HG03571 (cell line): Measurements from ENCODE around the gene RAB44.
A peak's percentile ranks its signal among the peaks of the same experiment; 100 is the strongest.

ENCODE experiments used
- ATAC-seq: cut with Tn5 transposase; IDR thresholded peaks from one replicate; pipeline ENCODE4 v1.9.1; 2021; ENCODE audit not compliant: unreplicated experiment

The RAB44 gene

DNA sequence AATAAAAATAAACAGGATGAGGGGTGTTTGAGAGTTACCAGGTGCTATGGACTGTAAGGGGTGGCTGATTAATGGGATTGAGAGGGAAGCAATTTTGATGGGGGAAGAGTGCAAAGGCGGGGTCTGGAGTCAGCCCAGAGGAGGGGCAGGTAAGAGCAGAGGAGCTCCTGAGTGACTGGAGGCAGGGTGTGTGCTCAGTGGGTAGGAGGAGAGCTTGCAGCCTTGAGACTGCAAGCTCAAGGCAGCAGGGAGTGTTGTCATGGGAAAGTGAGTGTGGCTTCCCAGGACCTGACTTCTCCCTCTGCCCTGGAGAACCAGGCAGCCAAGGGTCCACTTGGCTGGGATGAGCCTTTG lies 54.2 kb downstream of the RAB44 start:
- ATAC-seq, result no peak

DNA sequence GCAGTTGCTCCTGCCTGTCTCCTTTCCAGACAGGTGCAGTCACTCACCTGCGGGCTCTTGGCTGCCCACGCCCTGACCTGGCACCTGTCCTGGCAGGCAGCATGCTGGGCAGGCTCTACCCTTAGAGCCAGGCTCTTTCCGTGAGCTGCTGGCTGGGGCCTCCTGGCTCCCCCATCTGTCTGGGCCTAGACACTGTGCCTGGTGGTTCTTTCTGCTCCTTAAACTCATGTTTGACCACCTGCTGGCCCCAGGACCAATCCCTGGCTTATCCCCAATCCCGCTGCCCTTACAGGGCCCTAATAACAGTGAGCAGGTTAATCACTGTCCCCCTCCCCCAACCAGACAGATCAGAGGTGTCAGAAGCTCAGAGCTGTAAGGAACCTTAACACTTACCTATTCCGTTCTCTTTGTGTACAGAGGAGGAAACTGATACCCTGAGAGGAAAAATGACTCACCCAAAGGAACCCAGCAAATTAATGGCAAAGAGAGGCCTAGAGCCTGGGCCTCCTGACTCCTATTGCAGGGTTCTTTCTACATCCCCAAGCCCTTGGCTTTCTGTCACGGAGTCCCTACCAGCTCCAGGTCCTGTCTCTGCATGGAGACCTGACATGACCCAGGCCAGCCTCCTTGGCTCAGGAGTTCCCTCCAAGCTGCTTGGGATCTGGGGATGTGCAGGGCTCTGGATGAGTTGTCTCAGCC lies 54.7 kb downstream of the RAB44 start:
- no peak for ATAC-seq

DNA sequence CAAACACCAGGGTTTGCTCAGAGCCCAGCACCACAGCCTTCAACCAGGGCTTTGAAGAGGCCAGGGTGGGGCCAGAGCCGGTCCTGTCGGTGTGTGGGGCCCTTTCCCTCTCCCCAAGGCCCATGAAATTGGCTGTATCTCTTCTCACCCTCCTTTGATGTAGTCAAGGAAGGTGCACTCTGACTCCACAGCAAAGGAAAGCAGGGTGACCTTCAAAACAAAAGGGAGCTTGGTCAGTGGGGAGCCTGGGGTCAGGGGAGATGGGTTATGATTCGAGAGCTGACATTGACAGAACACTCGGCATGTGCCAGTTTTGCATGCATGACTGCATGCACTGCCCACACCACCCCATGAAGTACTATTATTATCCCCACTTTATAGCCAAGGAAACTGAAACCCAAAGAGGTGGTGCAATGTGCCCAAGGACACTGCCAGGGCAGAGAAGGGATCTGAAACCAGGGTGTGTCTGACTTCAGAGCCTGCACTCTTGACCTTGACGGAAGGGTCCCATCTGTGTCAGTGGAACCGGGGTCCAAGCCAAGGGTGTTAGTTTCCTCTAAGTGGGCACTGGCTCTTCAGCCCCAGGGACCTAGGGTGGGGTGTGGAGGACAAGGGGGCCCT lies 55.4 kb downstream of the RAB44 start:
- no peak for ATAC-seq

DNA sequence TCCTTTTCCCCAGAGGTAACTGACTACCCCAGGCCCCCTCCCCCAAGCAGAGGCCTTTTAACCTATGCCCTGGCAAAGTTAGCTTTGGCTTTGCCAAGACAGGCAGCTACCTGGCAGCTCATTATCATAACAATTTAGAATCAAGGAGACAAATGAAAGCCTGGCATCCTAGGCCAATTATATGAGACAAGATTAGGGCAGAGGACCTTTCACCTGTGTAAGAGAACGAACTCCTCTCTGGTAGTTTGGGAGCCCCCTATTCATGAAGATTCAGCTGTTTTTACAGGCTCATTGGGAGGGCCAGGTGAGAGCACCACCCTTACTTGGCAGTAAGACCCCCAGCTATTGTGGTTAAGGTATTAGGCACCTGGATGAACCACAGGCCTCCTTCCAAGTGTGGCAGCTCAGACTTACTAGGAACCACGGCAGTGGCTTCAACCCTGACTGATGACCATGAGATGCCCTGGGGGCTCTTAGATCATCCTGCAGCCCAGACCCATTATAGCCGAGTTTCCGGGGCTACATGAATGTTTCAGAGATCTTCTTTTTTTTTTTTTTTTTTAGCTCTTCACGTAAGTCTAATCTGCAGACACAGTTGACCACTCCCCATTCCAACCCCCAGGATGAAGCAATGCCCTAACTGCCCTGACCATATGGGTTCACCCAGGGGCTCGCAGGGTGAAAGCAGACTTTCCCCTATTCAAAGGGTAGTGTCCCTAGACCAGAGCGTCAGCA lies 56.2 kb downstream of the RAB44 start:
- no peak for ATAC-seq

DNA sequence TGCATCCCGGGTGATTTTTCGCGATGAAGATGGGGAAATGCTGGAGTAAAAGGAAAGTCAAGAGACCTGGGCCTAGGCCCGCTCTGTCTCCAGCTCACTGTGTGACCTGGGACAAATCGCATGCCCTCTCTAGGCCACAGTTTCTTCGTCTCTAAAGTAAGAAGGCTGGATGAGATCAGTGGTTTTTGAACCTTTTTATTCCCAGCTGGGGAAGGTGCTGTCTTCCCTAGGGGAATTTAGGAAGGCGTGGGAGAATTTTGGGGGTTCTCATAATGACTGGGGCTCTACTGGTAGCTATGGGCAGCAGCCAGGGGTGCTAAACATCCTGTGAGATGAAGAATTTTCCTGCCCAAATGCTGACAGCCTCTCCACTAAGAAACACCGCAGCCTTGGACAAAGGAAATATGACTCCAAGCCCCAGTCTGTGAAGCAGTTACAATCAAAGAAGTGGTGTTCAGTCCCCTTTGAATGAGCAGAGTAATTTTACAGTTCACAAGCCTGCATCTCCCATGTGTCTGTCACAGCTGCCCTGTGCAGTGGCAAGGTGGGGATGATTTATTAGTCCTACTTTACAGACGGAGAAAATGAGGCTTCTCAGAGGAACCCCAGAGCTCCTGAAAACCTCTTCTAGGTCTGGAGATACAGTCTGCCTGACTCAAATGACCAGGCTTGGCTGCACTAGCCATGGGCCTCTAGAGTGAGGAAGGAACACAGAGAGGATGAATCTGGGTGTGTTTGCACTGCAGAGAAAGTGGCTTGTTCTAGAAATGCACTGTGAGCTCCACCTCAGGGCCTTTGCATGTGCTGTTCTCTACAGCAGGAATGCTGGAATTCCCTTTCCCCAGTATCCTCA lies 57.2 kb downstream of the RAB44 start:
- ATAC-seq, result no peak

DNA sequence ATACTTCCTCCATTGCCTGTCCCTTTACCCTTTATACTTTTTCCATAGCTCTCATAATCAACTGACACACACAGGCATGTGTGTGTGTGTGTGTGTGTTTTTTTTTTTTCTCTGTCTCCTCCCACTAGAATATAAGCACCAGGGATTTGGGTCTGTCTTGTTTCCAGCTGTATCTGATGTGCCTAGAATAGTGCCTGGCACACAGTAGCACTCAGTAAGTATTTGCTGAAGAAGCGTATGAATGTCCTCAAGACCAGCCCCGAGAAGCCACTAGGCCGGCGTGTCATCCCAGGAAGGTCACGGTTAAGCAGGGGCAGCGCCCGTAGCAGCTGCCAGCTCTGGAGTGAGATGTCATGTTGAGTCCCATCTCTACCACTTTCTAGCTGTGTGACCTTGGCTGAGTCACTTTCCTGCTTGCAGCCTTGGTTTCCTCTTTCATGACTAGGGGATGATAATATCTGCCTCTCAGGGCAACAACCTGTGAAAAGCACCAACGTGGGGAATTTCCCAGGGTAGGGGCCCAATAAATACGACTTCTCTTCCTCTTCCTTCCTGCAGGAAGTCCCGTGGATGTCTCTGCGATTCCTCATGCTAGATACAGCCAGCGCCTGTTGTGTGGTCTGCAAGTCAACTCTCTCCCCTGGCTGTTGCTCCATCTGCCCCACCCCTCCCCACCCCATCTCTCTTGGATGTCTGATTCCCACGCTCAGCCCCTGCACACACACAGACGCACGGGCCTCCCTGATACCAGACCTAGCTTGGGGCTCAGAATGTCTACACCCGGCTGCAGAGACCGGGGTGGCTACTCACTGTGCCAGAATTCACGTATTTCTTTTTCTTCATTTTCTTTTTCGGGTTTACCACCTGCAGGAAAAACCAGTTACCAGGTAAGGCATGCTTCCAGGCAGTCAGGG lies 58.1 kb downstream of the RAB44 start:
- ATAC-seq, result no peak

DNA sequence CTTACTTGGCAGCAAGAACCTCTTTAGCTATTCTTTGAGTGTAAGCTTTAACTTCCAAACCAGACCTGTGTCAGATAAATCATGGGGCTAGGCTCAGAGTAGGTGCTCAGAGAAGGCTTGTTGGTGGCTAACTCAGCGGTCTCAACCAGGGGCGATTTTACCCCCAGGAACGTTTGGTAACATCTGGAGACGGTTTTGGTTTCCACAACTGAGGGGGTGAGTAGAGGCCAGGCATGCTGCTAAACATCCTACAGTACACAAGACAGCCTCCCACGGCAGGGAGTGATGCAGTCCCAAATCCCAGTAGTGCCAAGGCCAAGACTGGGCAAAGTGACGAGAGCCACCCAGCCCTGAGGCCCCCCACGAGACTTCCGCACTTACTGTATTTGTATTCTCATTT lies 59.2 kb downstream of the RAB44 start:
- ATAC-seq, result no peak

DNA sequence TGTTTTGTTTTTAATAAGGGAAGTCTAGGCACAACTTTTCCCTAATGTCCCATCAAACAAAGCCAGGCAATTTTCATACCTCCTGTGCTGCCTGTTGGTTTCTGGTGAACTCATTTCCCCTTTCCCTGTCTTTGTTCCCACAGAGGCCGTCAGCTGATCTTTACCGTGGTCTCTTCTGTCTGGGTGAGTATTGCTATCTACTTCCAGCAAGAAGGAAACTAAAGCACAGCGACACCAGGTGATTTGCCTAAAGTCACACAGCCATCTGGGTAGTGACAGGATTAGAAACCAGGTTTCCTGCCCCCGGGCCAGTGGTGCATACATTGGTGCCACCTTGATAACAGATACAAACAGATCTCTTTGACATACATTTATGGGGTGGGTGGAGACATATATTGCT lies 59.6 kb downstream of the RAB44 start:
- ATAC-seq, result no peak

DNA sequence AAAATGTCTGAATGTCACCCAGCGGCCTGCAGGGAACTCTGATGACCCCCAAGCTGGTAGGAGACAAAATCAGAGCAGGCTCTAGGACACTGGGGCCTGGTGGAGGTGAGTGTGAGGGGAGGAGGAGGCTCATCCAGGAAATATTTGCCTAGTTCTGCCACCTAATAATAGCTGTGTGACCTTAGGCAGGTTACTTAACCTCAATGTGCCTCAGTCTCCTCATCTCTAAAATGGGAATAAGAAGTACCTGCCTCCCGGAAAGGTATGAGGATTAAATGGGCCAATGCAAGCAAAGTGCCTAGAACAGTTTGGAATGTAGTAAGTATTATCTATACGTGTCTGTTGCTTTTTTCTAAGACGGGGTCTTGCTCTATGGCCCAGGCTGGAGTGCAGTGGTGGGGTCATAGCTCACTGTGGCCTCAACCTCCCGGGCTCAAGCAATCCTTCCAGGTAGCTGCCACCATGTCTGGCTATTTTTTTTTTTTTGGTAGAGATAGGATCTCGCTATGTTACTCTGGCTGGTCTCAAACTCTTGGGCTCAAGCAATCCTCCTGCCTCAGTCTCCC lies 60.4 kb downstream of the RAB44 start:
- ATAC-seq, result no peak

DNA sequence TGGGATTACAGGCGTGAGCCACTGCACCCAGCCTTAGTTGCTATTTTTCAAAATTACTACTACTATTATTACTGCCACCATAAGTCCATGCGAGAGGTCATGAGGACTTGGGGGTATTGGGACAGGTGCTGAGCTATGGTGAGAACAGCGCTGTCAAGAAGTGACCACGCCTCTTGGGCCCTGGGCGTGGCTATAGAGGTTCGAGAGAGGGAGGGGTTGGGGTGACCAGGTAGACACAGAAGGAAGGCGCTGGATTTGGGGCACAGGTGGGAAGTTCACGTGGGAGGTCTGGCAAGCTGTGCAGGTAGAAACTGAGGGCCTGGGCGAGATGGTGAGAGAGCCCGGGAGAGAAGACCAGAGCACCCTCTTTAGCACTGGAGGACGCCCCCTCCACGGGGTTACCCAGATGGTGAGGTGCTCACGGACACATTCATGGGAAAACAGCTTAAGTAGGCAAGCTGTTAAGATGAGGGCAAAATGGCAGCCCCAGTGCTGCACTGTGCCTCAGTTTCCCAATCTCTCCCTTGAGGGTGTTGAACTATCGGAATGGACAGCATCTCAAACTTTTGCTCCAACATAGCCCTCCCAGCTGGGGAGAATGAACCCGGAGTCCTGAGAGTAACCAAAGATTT lies 61.0 kb downstream of the RAB44 start:
- ATAC-seq, result no peak

DNA sequence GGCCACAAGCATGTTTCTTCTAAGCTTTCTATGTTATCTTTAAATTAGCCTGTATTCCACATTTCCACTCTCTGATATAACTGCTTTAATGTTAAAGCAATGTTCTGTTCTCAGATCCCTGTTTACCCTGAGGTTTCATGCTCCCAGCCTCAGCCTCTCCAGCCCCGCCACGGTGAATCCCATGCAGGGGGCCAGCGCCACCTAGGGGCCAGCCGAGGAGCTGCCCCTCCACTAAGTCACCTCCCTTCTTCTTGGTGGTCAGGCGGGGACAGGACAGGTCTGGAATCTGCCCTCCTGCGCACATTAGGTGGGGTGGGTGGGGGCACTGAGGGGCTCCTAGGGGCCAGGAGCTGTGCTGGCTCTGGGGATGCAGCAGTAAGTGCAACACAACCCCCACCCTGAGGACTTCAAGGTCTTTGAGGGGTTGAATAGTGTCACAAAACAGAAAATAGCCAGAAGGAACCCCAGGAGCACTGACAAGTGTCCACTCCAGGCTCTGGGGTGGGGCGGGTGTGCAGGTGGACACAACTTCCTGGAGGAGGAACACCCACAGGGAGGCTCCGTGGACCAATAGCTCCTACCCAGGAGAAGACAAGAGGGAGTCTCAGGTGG lies 61.6 kb downstream of the RAB44 start:
- ATAC-seq, result no peak

DNA sequence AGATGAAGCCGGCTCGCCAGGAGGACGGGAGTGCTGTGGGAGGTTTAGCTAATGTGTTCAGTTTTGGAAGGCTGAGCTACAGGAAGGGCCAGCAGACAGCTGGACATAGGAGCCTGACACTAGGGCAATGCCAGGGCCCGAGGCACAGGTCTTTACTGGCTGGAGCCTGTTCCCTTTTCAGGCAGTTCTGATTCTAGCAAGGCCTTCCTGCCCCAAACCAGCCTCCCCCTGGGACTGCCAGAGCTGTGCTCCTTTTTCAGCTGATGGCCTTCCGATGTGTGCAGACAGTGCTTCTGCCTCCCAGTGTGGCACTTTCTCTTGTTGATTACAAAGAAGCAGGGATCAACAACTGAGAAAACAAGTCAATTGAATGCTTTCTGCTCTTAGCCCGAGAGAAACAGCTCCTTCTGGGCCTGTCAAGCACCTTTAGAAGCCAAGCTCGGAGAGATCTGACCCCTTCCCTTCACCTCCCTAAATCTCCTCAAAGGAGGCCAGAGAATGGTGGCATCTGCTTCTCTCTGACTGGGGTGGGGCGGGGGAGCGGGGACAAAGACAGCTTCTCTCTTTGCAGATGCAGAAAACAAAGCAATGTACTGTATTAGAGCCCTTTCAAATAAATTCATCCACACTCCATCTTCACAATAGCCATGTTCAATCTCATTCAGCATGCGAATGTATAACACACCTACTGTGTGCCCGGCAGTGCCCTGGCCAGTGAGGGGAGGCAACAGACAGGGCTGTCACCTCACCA lies 63.2 kb downstream of the RAB44 start:
- ATAC-seq, result no peak

DNA sequence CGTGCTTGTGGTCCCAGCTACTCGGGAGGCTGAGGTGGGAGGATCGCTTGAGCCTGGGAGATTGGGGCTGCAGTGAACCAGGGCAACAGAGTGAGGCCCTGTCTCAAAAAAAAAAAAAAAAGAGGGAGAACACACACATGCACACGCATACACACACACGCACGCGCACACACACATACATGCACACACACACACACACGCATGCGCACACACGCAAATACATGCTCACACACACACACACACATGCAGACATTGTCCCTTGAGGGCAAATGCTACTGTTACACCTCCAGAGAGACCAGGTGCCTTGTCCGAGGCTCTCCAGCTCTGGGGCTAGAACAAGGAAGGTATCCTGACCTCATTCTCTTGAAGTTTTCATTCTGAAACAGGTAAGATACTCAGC lies 64.5 kb downstream of the RAB44 start:
- ATAC-seq, result no peak

DNA sequence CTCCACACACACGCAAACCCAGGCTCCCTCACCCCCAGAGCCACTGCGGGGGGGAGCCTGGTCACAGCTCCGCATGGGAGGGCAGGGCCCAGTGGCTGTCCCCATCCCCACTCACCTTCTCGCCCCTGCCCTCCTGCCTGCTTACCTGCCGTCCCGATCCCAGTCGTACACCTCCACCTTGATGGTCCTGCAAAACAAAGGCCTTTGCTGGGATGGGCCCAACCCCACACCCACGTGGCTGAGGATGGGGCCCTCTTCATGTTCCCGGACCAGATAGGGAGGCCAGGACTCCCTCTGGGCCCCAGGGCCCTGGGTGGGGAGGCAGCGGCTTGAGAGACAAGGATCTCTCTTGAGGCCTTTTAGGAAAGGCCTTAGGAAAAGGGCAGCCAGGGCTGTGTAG lies 67.6 kb downstream of the RAB44 start:
- no peak for ATAC-seq

DNA sequence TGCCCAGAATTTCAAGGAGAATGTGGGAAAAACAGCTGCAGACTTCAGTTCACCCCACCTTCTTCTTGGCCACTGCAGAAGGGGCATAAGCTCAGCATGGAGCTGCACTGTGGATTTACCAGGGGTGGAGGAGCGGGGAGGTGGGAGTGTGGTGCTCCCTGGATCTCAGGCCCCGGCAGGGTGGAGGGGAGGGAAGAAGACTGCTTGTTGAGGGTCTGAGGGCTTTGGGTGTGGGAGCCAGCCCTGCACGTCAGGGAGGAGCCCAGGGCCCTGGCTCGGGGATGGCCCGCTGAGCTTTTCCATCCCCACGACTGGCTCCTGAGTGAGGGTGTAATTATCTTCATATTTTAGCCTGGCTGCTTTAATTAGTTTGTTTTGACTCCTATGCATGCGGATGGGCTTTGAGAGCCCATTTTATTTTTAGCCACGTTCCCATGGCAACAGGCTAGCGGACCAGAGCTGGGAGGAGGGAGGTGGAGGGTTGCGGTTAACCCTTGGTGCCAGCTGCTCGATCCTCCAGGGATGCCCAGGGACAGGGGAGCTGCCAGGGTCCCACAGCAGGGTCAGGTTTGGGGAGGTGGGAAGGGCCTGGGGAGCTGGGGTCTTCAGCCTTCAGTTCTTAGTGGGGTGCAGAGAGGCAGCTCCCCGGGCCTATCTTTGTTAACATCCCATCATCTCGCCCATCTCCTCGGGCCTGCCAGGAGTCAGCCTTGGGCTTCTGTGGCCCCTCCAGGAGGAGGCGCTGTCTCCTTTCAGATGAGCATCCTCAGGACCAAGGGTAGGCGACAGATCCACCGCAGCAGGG lies 68.2 kb downstream of the RAB44 start:
- ATAC-seq, result peak; percentile 60

DNA sequence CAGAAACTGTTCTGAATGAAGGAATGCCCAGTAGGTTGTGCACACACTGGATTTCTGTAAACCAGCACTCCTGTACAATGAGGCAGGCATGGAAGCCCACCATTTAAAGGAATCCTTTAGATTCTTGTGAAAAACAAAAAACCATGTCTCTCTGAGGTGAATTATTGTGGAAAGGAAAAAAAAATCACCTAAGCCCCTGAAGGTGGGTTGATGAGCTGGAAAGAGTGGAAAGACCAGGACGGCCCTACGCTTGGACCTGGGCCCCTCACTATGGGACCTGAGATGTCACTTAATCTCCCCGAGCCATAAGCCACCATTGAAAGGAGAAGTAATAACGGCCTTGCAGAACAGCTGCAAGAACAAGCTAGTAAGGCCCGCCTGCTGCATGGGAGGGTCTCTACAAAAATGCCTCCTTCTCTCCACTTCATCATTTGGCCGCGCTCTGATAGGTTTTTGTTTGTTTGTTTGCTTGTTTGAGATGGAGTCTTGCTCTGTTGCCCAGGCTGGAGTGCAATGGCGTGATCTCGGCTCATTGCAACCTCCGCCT lies 68.8 kb downstream of the RAB44 start:
- ATAC-seq, result no peak

DNA sequence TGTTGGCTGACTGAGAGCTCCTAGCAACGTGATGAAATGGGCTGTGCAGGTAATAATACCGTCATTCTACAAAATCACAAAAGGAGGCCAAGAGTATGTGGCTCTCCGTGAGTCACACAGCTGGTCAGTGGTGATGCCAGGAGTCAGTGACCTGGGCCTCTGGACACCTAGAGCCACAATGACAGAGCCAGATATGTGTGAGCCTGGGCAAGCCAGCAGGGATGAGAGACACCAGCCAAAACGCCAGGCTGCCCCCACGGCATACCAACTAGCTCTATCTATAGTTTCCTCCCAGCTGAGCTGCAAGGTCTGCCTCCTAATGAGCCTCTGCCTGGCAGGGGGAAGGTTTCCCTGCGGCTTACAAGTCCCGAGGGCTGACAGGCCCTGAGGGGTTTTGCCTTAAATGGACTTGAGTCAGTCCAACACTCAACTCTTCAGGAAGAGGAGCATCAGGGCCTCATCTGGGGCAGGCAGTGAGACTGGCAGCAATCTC lies 71.6 kb downstream of the RAB44 start:
- ATAC-seq, result no peak
